ENCODE measurements around the gene AHCYL2.

- TF ChIP-seq, protein P1, sequence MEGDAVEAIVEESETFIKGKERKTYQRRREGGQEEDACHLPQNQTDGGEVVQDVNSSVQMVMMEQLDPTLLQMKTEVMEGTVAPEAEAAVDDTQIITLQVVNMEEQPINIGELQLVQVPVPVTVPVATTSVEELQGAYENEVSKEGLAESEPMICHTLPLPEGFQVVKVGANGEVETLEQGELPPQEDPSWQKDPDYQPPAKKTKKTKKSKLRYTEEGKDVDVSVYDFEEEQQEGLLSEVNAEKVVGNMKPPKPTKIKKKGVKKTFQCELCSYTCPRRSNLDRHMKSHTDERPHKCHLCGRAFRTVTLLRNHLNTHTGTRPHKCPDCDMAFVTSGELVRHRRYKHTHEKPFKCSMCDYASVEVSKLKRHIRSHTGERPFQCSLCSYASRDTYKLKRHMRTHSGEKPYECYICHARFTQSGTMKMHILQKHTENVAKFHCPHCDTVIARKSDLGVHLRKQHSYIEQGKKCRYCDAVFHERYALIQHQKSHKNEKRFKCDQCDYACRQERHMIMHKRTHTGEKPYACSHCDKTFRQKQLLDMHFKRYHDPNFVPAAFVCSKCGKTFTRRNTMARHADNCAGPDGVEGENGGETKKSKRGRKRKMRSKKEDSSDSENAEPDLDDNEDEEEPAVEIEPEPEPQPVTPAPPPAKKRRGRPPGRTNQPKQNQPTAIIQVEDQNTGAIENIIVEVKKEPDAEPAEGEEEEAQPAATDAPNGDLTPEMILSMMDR (conservative IDR thresholded peaks at IDR 0.05; ENCODE audit: low read length): no peak
- TF ChIP-seq EZH2phosphoT487 (IDR thresholded peaks at IDR 0.05; ENCODE audit: borderline replicate concordance, low read depth, low read length): no peak
Measured at GRCh38 chr7:129427526-129428045, 202.8 kb downstream of the AHCYL2 start.

Data from OCI-LY7 (cell line).